Neural progenitor cell (in vitro differentiated cells): ENCODE data around the gene SVIP. TPM values are rescaled to one million over a fixed set of nuclear protein-coding genes. Genes with fewer than 3 reads are reported as not detected.

ENCODE experiments used
- DNase-seq: peaks from one replicate; pipeline ENCODE4 v3.0.0-alpha.2; 2016; ENCODE audit warnings: low spot score
- H2AFZ ChIP-seq: fragments of 200-600 bp; sonication (generic); replicated peaks from 2 replicates; pipeline ENCODE4 v1.6.1; 2016; ENCODE audit warnings: antibody characterized with exemption
- H3F3A ChIP-seq: fragments of 200-600 bp; sonication (generic); 2 replicates; pipeline ENCODE4 v1.6.1; 2016; ENCODE audit warnings: antibody characterized with exemption, low read depth
- H3K27ac ChIP-seq: fragments of 200-600 bp; sonication (generic); 2 replicates; pipeline ENCODE4 v1.5.1; 2016; ENCODE audit warnings: mild to moderate bottlenecking
- H3K27me3 ChIP-seq: fragments of 200-600 bp; sonication (generic); 2 replicates; pipeline ENCODE4 v1.6.1; 2016; ENCODE audit warnings: mild to moderate bottlenecking, moderate library complexity
- H3K36me3 ChIP-seq: fragments of 200-600 bp; sonication (generic); 2 replicates; pipeline ENCODE4 v1.5.1; 2016
- H3K4me1 ChIP-seq: fragments of 200-600 bp; sonication (generic); 2 replicates; pipeline ENCODE4 v1.6.1; 2016; ENCODE audit warnings: mixed run types
- H3K4me2 ChIP-seq: fragments of 200-600 bp; sonication (generic); 2 replicates; pipeline ENCODE4 v1.6.1; 2016
- H3K4me3 ChIP-seq: fragments of 200-600 bp; sonication (generic); 2 replicates; pipeline ENCODE4 v1.5.1; 2016
- H3K79me2 ChIP-seq: fragments of 200-600 bp; sonication (generic); 2 replicates; pipeline ENCODE4 v1.6.1; 2016; ENCODE audit warnings: low read depth
- H3K9ac ChIP-seq: fragments of 200-600 bp; sonication (generic); 2 replicates; pipeline ENCODE4 v1.6.1; 2016
- H3K9me3 ChIP-seq: fragments of 200-600 bp; sonication (generic); 2 replicates; pipeline ENCODE4 v1.5.1; 2016; ENCODE audit warnings: low read depth
- H4K20me1 ChIP-seq: fragments of 200-600 bp; sonication (generic); 2 replicates; pipeline ENCODE4 v1.6.1; 2016; ENCODE audit warnings: low read depth
- H3K27ac Mint-ChIP-seq: 3 replicates; pipeline ENCODE4 v1.8.0; 2021; ENCODE audit warnings: mixed read lengths
- H3K27me3 Mint-ChIP-seq: 2 replicates; pipeline ENCODE4 v1.8.0; 2022; ENCODE audit warnings: low read depth, mild to moderate bottlenecking, inconsistent platforms, moderate library complexity, mixed read lengths; ENCODE audit not compliant: insufficient read depth
- H3K36me3 Mint-ChIP-seq: 3 replicates; pipeline ENCODE4 v1.8.0; 2021; ENCODE audit warnings: mixed read lengths
- H3K4me1 Mint-ChIP-seq: 3 replicates; pipeline ENCODE4 v1.8.0; 2021; ENCODE audit warnings: mixed read lengths
- H3K4me3 Mint-ChIP-seq: 3 replicates; pipeline ENCODE4 v1.8.0; 2021; ENCODE audit warnings: mild to moderate bottlenecking, moderate library complexity, mixed read lengths
- H3K9me3 Mint-ChIP-seq: 3 replicates; pipeline ENCODE4 v1.8.0; 2020; ENCODE audit warnings: mixed read lengths
- EZH2 ChIP-seq: fragments of 200-600 bp; sonication (generic); IDR thresholded peaks from 2 replicates; pipeline ENCODE4 v1.6.1; 2017; ENCODE audit warnings: antibody characterized with exemption, mild to moderate bottlenecking, moderate library complexity
- EZH2phosphoT487 ChIP-seq: fragments of 200-600 bp; sonication (generic); IDR thresholded peaks from 2 replicates; pipeline ENCODE4 v1.6.1; 2017; ENCODE audit warnings: antibody characterized with exemption
- total RNA-seq: library from RNA; depleted of rRNA; stranded (reverse); fragments of >200 nt; gene quantifications from 2 replicates; pipeline ENCODE4 v1.2.3, GENCODE V29; 2015; ENCODE audit warnings: low replicate concordance
- TF ChIP-seq, protein P1 (sequence below): fragments of 200-600 bp; sonication (generic); IDR thresholded peaks from 2 replicates; pipeline ENCODE4 v1.5.1; 2017; ENCODE audit warnings: antibody characterized with exemption, mild to moderate bottlenecking

The SVIP gene
- total RNA-seq, 1 donor from 2014 or later: 12.5 TPM

DNA sequence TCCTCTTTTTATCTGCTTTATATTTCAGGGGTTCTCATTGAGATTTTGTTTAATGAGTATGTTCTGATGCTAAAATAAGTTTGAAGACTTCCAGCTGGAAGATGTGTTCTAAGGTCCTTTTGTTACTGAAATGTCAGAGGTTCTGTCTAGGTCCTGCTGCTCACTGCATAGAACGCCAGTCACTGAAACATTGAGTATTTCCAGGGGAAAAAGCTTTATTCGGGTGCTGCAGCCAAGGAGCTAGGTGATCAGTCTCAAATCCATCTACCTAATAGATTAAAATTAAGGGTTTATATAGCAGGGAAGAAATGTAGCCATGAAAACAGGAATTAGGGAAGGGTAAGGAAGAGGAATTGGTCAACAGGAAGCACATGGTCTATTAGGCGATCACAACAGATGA is 19.7 kb downstream of the SVIP start:
- Histone ChIP-seq H3K27me3 (no peaks in the 10 kb centered on the region), H3F3A (no peaks in the 10 kb centered on the region), H3K79me2 (no peaks in the 10 kb centered on the region), H2AFZ (no peak overlapping the region), H3K9ac (no peak overlapping the region), H3K4me1 (no peaks in the 10 kb centered on the region), H3K9me3 (no peaks in the 10 kb centered on the region), H4K20me1 (no peaks in the 10 kb centered on the region), H3K4me2 (no peak overlapping the region), H3K4me3 (no peak overlapping the region), H3K27ac (no peak overlapping the region), H3K36me3 (no peaks in the 10 kb centered on the region)
- H3K9me3 Mint-ChIP-seq: peaks cover 4% of the 10 kb centered on the region
- H3K27ac Mint-ChIP-seq: no peak overlapping the region
- TF ChIP-seq EZH2phosphoT487: no peak
- no peak for TF ChIP-seq EZH2
- TF ChIP-seq, protein P1, sequence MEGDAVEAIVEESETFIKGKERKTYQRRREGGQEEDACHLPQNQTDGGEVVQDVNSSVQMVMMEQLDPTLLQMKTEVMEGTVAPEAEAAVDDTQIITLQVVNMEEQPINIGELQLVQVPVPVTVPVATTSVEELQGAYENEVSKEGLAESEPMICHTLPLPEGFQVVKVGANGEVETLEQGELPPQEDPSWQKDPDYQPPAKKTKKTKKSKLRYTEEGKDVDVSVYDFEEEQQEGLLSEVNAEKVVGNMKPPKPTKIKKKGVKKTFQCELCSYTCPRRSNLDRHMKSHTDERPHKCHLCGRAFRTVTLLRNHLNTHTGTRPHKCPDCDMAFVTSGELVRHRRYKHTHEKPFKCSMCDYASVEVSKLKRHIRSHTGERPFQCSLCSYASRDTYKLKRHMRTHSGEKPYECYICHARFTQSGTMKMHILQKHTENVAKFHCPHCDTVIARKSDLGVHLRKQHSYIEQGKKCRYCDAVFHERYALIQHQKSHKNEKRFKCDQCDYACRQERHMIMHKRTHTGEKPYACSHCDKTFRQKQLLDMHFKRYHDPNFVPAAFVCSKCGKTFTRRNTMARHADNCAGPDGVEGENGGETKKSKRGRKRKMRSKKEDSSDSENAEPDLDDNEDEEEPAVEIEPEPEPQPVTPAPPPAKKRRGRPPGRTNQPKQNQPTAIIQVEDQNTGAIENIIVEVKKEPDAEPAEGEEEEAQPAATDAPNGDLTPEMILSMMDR: no peak
- H3K36me3 Mint-ChIP-seq: no peaks in the 10 kb centered on the region
- H3K27me3 Mint-ChIP-seq: no peaks in the 10 kb centered on the region
- no peak overlapping the region for H3K4me3 Mint-ChIP-seq
- no peaks in the 10 kb centered on the region for H3K4me1 Mint-ChIP-seq
- DNase-seq: no peak

DNA sequence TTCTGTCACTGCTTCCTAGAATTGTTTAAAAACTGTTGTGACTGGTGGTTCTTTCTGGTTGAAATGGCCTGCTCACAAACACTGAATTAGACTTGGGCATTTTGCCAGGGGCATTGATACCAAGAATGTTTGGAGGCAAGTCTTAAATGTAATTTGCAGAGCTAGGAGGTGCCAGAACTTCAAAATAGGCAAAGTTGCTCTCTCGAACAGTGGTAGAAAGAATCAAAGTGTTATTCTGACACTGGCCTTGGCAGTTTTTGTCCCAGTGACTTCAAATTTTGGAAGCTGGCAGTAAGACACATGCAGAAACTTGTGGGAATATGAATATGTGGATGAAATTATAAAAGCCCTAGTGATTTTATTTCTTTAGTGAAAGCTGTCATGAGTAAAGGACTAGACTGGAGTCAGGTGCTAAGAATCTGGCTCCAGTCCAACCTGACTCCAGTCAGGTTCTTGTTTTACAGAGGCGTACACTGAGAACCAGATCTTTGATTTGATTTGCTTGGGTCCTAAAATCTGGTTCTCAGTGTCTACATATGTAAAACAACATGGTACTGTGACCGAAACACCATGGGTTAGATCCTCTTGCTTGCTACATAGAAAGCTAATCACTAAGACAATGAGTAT is 20.9 kb downstream of the SVIP start:
- Mint-ChIP-seq H3K4me1 (no peaks in the 10 kb centered on the region), H3K27ac (no peak overlapping the region), H3K36me3 (no peaks in the 10 kb centered on the region), H3K27me3 (no peaks in the 10 kb centered on the region), H3K9me3 (peaks cover 4% of the 10 kb centered on the region), H3K4me3 (no peak overlapping the region)
- Histone ChIP-seq H3K4me3 (no peak overlapping the region), H3K9me3 (no peaks in the 10 kb centered on the region), H3K4me2 (no peak overlapping the region), H3K9ac (no peak overlapping the region), H3K27me3 (no peaks in the 10 kb centered on the region), H3K36me3 (no peaks in the 10 kb centered on the region), H3K4me1 (no peaks in the 10 kb centered on the region), H2AFZ (no peak overlapping the region), H3K27ac (no peak overlapping the region), H3K79me2 (no peaks in the 10 kb centered on the region), H4K20me1 (no peaks in the 10 kb centered on the region), H3F3A (no peaks in the 10 kb centered on the region)
- DNase-seq: no peak
- TF ChIP-seq, protein P1: no peak
- TF ChIP-seq EZH2 (no peak), EZH2phosphoT487 (no peak)

DNA sequence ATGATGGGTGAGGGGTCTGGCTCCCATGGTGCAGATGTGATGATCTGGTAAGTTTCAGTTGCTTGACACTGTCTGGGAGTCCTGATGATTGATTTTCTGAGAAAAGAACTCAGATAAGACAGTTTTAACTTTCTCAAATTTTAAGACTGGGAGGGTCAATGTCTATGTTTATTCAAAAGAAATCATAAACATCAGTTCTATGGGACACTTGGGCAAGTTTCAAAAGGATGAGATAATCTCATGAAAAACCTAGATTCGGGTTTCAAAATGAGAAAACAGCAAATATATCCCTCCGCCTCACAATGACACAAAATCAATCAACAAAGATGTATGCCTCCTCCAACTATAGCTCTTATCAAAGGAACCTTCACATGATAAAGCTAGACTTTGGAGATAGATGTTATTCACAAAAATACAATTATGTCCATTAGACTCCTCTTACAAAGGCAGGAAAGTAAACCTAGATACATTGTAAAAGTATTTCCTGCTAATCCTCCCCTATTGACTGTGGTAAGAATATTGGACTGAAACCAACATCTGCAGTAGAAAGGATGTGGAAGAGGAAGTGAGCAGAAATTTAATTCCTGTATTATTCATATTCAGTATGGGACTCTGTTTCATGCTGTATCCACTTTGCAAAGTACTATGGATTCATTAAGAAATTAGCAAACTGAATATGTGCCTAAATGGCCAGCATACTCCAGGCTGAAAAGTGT is 21.6 kb downstream of the SVIP start:
- no peaks in the 10 kb centered on the region for H3K4me1 Mint-ChIP-seq

More for the DNA sequence above, 21.6 kb downstream of the SVIP start:
- no peaks in the 10 kb centered on the region for H4K20me1 ChIP-seq
- no peak overlapping the region for H3K9ac ChIP-seq
- Mint-ChIP-seq H3K27me3 (no peaks in the 10 kb centered on the region), H3K27ac (no peak overlapping the region), H3K36me3 (no peaks in the 10 kb centered on the region), H3K9me3 (peaks cover 4% of the 10 kb centered on the region), H3K4me3 (no peak overlapping the region)
- TF ChIP-seq, protein P1: no peak
- TF ChIP-seq EZH2phosphoT487: no peak
- TF ChIP-seq EZH2: no peak
- no peak overlapping the region for H3K4me3 ChIP-seq
- H3K27ac ChIP-seq: no peak overlapping the region
- H3K4me1 ChIP-seq: no peaks in the 10 kb centered on the region
- H2AFZ ChIP-seq: no peak overlapping the region
- no peak for DNase-seq
- no peaks in the 10 kb centered on the region for H3F3A ChIP-seq
- H3K27me3 ChIP-seq: no peaks in the 10 kb centered on the region
- H3K4me2 ChIP-seq: no peak overlapping the region
- no peaks in the 10 kb centered on the region for H3K36me3 ChIP-seq
- H3K79me2 ChIP-seq: no peaks in the 10 kb centered on the region
- no peaks in the 10 kb centered on the region for H3K9me3 ChIP-seq
